MM.1S (cell line): ENCODE data around the gene CAPN6.

Experiments
- DNase-seq: peaks from one replicate; pipeline ENCODE4 v3.0.0-alpha.2; 2015
- H2AFZ ChIP-seq: fragments of 300-600 bp; sonication (generic); 2 replicates; pipeline ENCODE4 v1.6.0; 2016; ENCODE audit warnings: antibody characterized with exemption, low read length
- H3F3A ChIP-seq: fragments of 300-600 bp; sonication (generic); 2 replicates; pipeline ENCODE4 v1.6.1; 2016; ENCODE audit warnings: mild to moderate bottlenecking, antibody characterized with exemption, low read length, moderate library complexity, mixed read lengths; ENCODE audit not compliant: insufficient read depth
- H3K27ac ChIP-seq: fragments of 300-600 bp; sonication (generic); 2 replicates; pipeline ENCODE4 v1.5.1; 2016; ENCODE audit warnings: mild to moderate bottlenecking, low read length
- H3K27me3 ChIP-seq: fragments of 300-600 bp; sonication (generic); replicated peaks from 2 replicates; pipeline ENCODE4 v1.6.0; 2016; ENCODE audit warnings: low read length; ENCODE audit not compliant: insufficient read depth
- H3K36me3 ChIP-seq: fragments of 300-600 bp; sonication (generic); replicated peaks from 2 replicates; pipeline ENCODE4 v1.6.1; 2016; ENCODE audit warnings: mild to moderate bottlenecking, low read length, mixed read lengths; ENCODE audit not compliant: insufficient read depth
- H3K4me1 ChIP-seq: fragments of 300-600 bp; sonication (generic); 2 replicates; pipeline ENCODE4 v1.6.1; 2016; ENCODE audit warnings: low read length, mixed read lengths
- H3K4me2 ChIP-seq: fragments of 300-600 bp; sonication (generic); 2 replicates; pipeline ENCODE4 v1.6.0; 2016; ENCODE audit warnings: low read depth, low read length
- H3K4me3 ChIP-seq: fragments of 300-600 bp; sonication (generic); 2 replicates; pipeline ENCODE4 v1.5.1; 2016; ENCODE audit warnings: low read length, mixed read lengths
- H3K79me2 ChIP-seq: fragments of 300-600 bp; sonication (generic); 2 replicates; pipeline ENCODE4 v1.6.1; 2016; ENCODE audit warnings: mixed run types, low read length, mixed read lengths
- H3K9ac ChIP-seq: fragments of 300-600 bp; sonication (generic); 2 replicates; pipeline ENCODE4 v1.6.1; 2016; ENCODE audit warnings: low read length, mixed read lengths
- H3K9me2 ChIP-seq: fragments of 300-600 bp; sonication (generic); replicated peaks from 2 replicates; pipeline ENCODE4 v1.6.1; 2016; ENCODE audit warnings: mild to moderate bottlenecking, low read length, mixed read lengths; ENCODE audit not compliant: insufficient read depth
- H3K9me3 ChIP-seq: fragments of 300-600 bp; sonication (generic); replicated peaks from 2 replicates; pipeline ENCODE4 v1.6.1; 2016; ENCODE audit warnings: mild to moderate bottlenecking, low read length, mixed read lengths; ENCODE audit not compliant: insufficient read depth
- H4K20me1 ChIP-seq: fragments of 300-600 bp; sonication (generic); 2 replicates; pipeline ENCODE4 v1.6.1; 2016; ENCODE audit warnings: mild to moderate bottlenecking, low read length, moderate library complexity, mixed read lengths; ENCODE audit not compliant: insufficient read depth
- EZH2 ChIP-seq: fragments of 300-600 bp; sonication (generic); optimal IDR thresholded peaks from 2 replicates; pipeline ENCODE3; 2017; ENCODE audit warnings: low read depth, mild to moderate bottlenecking, antibody characterized with exemption, low read length, mixed read lengths
- EZH2phosphoT487 ChIP-seq: fragments of 300-600 bp; sonication (generic); IDR thresholded peaks from 2 replicates; pipeline ENCODE4 v1.6.1; 2018; ENCODE audit warnings: antibody characterized with exemption, low read length
- TF ChIP-seq, protein P1 (sequence below): fragments of 300-600 bp; sonication (generic); IDR thresholded peaks from 2 replicates; pipeline ENCODE4 v1.5.1; 2016; ENCODE audit warnings: antibody characterized with exemption, low read length, mixed read lengths

CAPN6 gene

DNA sequence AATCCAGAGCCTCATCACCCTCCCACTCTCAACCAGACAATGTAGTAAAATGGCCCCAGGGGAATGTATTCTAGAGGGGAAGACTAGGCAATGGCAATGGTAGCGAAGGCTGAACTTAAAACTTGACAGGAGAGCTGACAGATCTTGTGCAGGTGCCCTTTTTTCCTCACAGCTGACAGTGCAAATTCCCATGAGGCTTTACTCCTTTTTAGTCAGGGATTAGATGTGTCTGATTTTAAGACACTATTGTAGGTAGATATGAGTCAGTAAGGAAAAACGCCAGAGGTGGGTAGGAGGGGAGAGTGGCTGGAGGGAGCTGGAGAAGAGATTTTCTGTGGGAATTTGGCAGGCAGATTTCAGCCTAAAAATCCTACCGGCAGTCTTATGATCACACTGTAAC lies 10.7 kb downstream of the CAPN6 start:
- Histone ChIP-seq H3K79me2 (no peaks in the 10 kb centered on the region), H3K27ac (no peak overlapping the region), H3K4me1 (no peaks in the 10 kb centered on the region), H3K4me2 (no peak overlapping the region), H3F3A (no peaks in the 10 kb centered on the region), H3K9me2 (no peaks in the 10 kb centered on the region), H4K20me1 (no peaks in the 10 kb centered on the region), H3K36me3 (no peaks in the 10 kb centered on the region), H3K27me3 (no peaks in the 10 kb centered on the region), H3K4me3 (no peak overlapping the region), H3K9me3 (no peaks in the 10 kb centered on the region), H2AFZ (no peak overlapping the region), H3K9ac (no peak overlapping the region)
- DNase-seq, result no peak
- TF ChIP-seq, protein P1, sequence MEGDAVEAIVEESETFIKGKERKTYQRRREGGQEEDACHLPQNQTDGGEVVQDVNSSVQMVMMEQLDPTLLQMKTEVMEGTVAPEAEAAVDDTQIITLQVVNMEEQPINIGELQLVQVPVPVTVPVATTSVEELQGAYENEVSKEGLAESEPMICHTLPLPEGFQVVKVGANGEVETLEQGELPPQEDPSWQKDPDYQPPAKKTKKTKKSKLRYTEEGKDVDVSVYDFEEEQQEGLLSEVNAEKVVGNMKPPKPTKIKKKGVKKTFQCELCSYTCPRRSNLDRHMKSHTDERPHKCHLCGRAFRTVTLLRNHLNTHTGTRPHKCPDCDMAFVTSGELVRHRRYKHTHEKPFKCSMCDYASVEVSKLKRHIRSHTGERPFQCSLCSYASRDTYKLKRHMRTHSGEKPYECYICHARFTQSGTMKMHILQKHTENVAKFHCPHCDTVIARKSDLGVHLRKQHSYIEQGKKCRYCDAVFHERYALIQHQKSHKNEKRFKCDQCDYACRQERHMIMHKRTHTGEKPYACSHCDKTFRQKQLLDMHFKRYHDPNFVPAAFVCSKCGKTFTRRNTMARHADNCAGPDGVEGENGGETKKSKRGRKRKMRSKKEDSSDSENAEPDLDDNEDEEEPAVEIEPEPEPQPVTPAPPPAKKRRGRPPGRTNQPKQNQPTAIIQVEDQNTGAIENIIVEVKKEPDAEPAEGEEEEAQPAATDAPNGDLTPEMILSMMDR, result no peak
- TF ChIP-seq EZH2phosphoT487, result no peak
- no peak for TF ChIP-seq EZH2

GRCh38 chrX:111257733-111258132 lies 12.6 kb downstream of the CAPN6 start:
- Histone ChIP-seq H2AFZ (no peak overlapping the region), H4K20me1 (no peaks in the 10 kb centered on the region), H3K9ac (no peak overlapping the region), H3K79me2 (no peaks in the 10 kb centered on the region), H3K36me3 (no peaks in the 10 kb centered on the region), H3F3A (no peaks in the 10 kb centered on the region), H3K4me3 (no peak overlapping the region), H3K9me2 (no peaks in the 10 kb centered on the region), H3K9me3 (no peaks in the 10 kb centered on the region), H3K27ac (no peak overlapping the region), H3K27me3 (no peaks in the 10 kb centered on the region), H3K4me2 (no peak overlapping the region), H3K4me1 (no peaks in the 10 kb centered on the region)
- TF ChIP-seq EZH2phosphoT487 (no peak), EZH2 (no peak)
- TF ChIP-seq, protein P1, result no peak
- no peak for DNase-seq

DNA sequence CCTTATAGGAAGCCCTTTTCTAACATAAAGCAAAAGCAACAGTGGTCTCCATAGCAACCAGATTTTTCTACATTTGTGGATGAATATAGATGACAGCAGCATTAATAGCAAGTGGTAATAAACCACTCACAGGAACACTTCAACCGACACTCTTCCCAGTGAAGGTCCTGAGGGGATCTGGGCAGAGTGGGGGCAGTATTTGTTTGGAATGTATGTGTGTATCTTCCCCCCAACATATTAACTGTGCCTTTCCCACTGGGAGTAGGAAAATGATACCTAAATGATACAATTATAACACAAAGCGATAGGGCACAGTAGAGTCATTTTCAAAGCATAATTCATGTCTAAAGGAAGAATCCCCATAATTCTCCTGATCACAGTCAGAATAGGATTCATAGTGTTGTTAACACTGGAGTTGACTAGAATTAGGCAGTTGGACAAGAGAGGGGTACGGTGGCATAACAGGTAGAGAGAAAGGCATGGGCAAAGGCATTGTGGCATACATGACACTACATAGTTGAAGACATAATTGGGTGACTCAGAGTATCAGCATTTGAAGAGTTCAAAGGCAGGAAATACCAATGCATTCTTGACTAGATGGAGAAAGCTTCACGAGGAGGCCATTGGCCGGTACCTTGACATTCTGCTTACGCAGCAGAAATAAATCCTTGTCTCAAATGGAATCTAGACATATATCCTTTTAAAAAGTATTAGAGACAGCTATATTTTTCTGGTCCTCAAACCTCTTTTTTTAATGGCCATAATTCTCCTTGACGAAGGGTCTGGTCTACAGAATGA lies 15.2 kb downstream of the CAPN6 start:
- Histone ChIP-seq H3K4me2 (no peak overlapping the region), H3K4me3 (no peak overlapping the region), H3K4me1 (no peaks in the 10 kb centered on the region), H3K27ac (no peak overlapping the region), H2AFZ (no peak overlapping the region), H3F3A (no peaks in the 10 kb centered on the region), H3K27me3 (no peaks in the 10 kb centered on the region), H3K9ac (no peak overlapping the region), H3K9me2 (no peaks in the 10 kb centered on the region), H3K79me2 (no peaks in the 10 kb centered on the region), H3K9me3 (no peaks in the 10 kb centered on the region), H3K36me3 (no peaks in the 10 kb centered on the region), H4K20me1 (no peaks in the 10 kb centered on the region)
- no peak for DNase-seq
- TF ChIP-seq EZH2phosphoT487, result no peak
- no peak for TF ChIP-seq EZH2
- TF ChIP-seq, protein P1, result no peak
